Measurements from ENCODE around the gene GABRB1.

DNA sequence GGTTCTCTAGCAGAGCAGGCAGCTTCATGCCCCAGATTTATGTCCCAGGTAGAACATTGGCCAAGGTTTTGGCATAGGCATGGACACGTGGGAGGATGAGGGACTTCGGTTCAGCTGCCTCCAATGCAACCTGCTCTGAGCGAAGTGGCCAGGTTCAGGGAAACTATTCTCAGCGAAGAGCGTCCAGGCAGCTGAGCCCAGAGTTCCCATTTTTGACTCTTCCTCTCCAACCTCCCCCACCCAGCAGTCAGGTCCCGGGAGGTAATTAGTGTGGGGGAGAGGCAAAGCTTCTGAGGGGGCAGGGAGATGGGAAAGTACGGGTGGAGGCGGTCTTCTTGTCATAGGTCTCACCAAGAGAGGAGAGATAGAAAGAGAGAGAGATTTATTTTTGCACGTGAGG, 39.0 kb upstream of the GABRB1 start:
- TF ChIP-seq, protein P1, sequence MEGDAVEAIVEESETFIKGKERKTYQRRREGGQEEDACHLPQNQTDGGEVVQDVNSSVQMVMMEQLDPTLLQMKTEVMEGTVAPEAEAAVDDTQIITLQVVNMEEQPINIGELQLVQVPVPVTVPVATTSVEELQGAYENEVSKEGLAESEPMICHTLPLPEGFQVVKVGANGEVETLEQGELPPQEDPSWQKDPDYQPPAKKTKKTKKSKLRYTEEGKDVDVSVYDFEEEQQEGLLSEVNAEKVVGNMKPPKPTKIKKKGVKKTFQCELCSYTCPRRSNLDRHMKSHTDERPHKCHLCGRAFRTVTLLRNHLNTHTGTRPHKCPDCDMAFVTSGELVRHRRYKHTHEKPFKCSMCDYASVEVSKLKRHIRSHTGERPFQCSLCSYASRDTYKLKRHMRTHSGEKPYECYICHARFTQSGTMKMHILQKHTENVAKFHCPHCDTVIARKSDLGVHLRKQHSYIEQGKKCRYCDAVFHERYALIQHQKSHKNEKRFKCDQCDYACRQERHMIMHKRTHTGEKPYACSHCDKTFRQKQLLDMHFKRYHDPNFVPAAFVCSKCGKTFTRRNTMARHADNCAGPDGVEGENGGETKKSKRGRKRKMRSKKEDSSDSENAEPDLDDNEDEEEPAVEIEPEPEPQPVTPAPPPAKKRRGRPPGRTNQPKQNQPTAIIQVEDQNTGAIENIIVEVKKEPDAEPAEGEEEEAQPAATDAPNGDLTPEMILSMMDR (IDR thresholded peaks at IDR 0.05), result no peak
- no peak for TF ChIP-seq EHMT2 (IDR thresholded peaks at IDR 0.05; ENCODE audit: low read depth)
- no peak for TF ChIP-seq POLR2A (IDR thresholded peaks at IDR 0.05; ENCODE audit: low read length)
- TF ChIP-seq POLR2AphosphoS2 (conservative IDR thresholded peaks at IDR 0.05; ENCODE audit: low read length), result no peak
